HEK293T (cell line): ENCODE results near the gene MTERF4.

ENCODE experiments used
- CTCF ChIA-PET: fragments of 350-600 bp; formaldehyde crosslinking; extraction: SDS; loops from one replicate; lab custom pipeline; 2021; ENCODE audit warnings: antibody characterized with exemption, inconsistent platforms; lab: Yijun Ruan, JAX
- POLR2A ChIA-PET: fragments of 350-600 bp; formaldehyde crosslinking; extraction: SDS; loops from one replicate; lab custom pipeline; 2020; ENCODE audit warnings: antibody characterized with exemption, inconsistent platforms; lab: Yijun Ruan, JAX
- DNase-seq: peaks from one replicate; pipeline ENCODE4 v3.0.0; 2012; ENCODE audit warnings: mixed read lengths; ENCODE audit errors: extremely low spot score
- ARNT ChIP-seq: fragments of 450-650 bp; IDR thresholded peaks from 2 replicates; pipeline ENCODE4 v1.6.1; 2017; ENCODE audit warnings: mild to moderate bottlenecking
- BHLHE40 ChIP-seq: fragments of 450-650 bp; IDR thresholded peaks from 2 replicates; pipeline ENCODE4 v1.6.1; 2016; ENCODE audit warnings: mild to moderate bottlenecking, moderate library complexity, borderline replicate concordance
- CTBP1 ChIP-seq: fragments of 450-650 bp; IDR thresholded peaks from 2 replicates; pipeline ENCODE4 v1.6.1; 2016; ENCODE audit warnings: borderline replicate concordance
- ELF4 ChIP-seq: fragments of 450-650 bp; IDR thresholded peaks from 2 replicates; pipeline ENCODE4 v1.6.1; 2017; ENCODE audit warnings: antibody characterized with exemption
- FOXA1 ChIP-seq: fragments of 450-650 bp; IDR thresholded peaks from 2 replicates; pipeline ENCODE4 v1.6.1; 2016; ENCODE audit warnings: mild to moderate bottlenecking
- FOXK2 ChIP-seq: fragments of 450-650 bp; IDR thresholded peaks from 2 replicates; pipeline ENCODE4 v1.6.1; 2016; ENCODE audit warnings: mild to moderate bottlenecking
- FOXM1 ChIP-seq: fragments of 450-650 bp; IDR thresholded peaks from 2 replicates; pipeline ENCODE4 v1.6.1; 2017; ENCODE audit warnings: mild to moderate bottlenecking, borderline replicate concordance
- HDGF ChIP-seq: fragments of 450-650 bp; IDR thresholded peaks from 2 replicates; pipeline ENCODE4 v1.6.1; 2017; ENCODE audit warnings: antibody characterized with exemption, borderline replicate concordance
- L3MBTL2 ChIP-seq: fragments of 450-650 bp; conservative IDR thresholded peaks from 2 replicates; pipeline ENCODE4 v1.6.1; 2016; ENCODE audit warnings: mild to moderate bottlenecking
- LEF1 ChIP-seq: fragments of 450-650 bp; IDR thresholded peaks from 2 replicates; pipeline ENCODE4 v1.6.1; 2017; ENCODE audit warnings: mild to moderate bottlenecking, borderline replicate concordance
- NFRKB ChIP-seq: fragments of 450-650 bp; IDR thresholded peaks from 2 replicates; pipeline ENCODE4 v1.6.1; 2016; ENCODE audit warnings: mild to moderate bottlenecking, moderate library complexity
- SP1 ChIP-seq: fragments of 450-650 bp; IDR thresholded peaks from 2 replicates; pipeline ENCODE4 v1.6.1; 2017
- SUZ12 ChIP-seq: fragments of 450-650 bp; IDR thresholded peaks from 2 replicates; pipeline ENCODE4 v1.6.1; 2016; ENCODE audit warnings: mild to moderate bottlenecking
- TARDBP ChIP-seq: fragments of 450-650 bp; IDR thresholded peaks from 2 replicates; pipeline ENCODE4 v1.6.1; 2016
- ZNF384 ChIP-seq: fragments of 450-650 bp; IDR thresholded peaks from 2 replicates; pipeline ENCODE4 v1.6.1; 2016
- TF ChIP-seq, protein P1 (sequence below): fragments of 450-650 bp; IDR thresholded peaks from 2 replicates; pipeline ENCODE4 v1.6.1; 2016

MTERF4 gene

DNA sequence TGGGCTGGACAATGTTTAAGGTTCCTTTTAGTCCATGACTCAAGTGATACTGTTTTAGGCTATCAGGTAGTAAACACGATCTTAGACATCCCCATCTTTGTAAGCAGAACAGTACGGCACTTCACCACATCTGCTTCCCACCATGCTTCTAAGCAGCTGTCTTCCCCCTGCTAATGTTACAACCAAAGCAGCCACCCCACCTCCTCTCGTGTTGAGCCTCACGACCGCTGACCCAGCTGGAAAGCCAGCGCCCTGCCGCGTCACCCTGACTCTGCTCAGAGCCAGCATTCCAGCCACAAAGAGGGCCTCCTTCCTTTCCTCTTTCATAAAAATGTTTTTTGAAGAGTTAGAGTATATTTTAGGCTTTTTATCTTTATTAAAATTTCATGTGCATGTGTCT, 9.4 kb downstream of the MTERF4 start:
- POLR2A ChIA-PET = interaction anchor here (1.6 kb wide), 1 partner anchor 10 kb away, joined by 4 read pairs; the partner anchor contains the start of gene MTERF4
- no peak for DNase-seq
- TF ChIP-seq HDGF (no peak), ARNT (no peak), LEF1 (no peak), TARDBP (no peak), L3MBTL2 (no peak), FOXM1 (no peak), BHLHE40 (no peak), CTBP1 (no peak), FOXA1 (no peak), SP1 (no peak), SUZ12 (no peak), ELF4 (no peak), ZNF384 (no peak), FOXK2 (no peak), NFRKB (no peak)
- TF ChIP-seq, protein P1, sequence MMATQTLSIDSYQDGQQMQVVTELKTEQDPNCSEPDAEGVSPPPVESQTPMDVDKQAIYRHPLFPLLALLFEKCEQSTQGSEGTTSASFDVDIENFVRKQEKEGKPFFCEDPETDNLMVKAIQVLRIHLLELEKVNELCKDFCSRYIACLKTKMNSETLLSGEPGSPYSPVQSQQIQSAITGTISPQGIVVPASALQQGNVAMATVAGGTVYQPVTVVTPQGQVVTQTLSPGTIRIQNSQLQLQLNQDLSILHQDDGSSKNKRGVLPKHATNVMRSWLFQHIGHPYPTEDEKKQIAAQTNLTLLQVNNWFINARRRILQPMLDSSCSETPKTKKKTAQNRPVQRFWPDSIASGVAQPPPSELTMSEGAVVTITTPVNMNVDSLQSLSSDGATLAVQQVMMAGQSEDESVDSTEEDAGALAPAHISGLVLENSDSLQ = no peak
- CTCF ChIA-PET = no interaction called here

DNA sequence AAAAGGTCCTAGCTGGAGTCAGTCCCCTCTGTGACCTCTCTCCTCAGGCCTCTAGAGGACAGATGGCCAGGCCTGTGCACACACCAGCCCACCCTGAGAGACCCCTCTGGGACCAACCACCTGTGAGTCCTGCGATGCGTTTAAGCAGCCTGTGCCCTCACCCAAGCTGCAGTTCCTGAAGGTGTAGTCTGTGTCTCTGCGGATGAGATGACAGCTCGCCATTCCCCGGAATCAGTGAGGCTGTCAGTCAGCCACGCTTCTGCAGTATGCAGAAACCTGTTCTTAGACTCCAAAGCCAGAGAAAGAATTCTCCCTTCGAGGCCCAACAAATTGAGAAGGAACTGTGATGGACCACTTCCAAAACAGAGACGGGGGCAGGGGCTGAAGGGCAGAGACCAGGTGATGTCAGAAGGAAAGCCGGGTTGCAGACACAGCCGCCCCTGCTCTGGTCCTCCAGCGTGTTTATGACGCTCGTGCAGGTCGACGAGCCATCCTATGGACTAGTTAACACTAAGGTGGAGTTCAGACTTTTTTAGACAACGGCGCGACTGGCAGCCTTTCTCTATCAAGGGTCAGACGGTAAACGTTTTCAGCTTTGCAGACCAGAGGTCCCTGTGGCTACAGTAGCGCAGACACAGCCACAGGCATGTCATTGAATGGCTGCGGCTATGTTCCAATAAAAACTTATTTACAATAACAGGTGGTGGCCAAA, 10.2 kb downstream of the MTERF4 start:
- CTCF ChIA-PET = no interaction called here
- no peak for TF ChIP-seq ARNT
- no peak for TF ChIP-seq FOXA1
- TF ChIP-seq ZNF384 = no peak
- TF ChIP-seq ELF4 = no peak
- TF ChIP-seq LEF1 = no peak
- no peak for TF ChIP-seq FOXK2
- TF ChIP-seq, protein P1 = no peak
- no peak for TF ChIP-seq NFRKB
- TF ChIP-seq L3MBTL2 = no peak
- no peak for TF ChIP-seq CTBP1
- no peak for TF ChIP-seq BHLHE40
- no peak for TF ChIP-seq SP1
- no peak for TF ChIP-seq HDGF
- TF ChIP-seq FOXM1 = no peak
- no peak for TF ChIP-seq TARDBP
- no peak for TF ChIP-seq SUZ12
- POLR2A ChIA-PET = no interaction called here

GRCh38 chr2:241091201-241091600, 10.9 kb downstream of the MTERF4 start:
- POLR2A ChIA-PET = no interaction called here
- CTCF ChIA-PET = interaction anchor here (1.1 kb wide), 1 partner anchor 13 kb away, joined by 4 read pairs; no protein-coding TSS in a partner anchor

More for the DNA sequence above, 10.2 kb downstream of the MTERF4 start:
- DNase-seq = no peak

GRCh38 chr2:241088791-241089732, 13.0 kb downstream of the MTERF4 start:
- TF ChIP-seq ZNF384 = no peak
- no peak for TF ChIP-seq SUZ12
- no peak for TF ChIP-seq ELF4
- TF ChIP-seq FOXM1 = no peak
- TF ChIP-seq FOXK2 = no peak
- TF ChIP-seq TARDBP = no peak
- no peak for TF ChIP-seq LEF1
- no peak for TF ChIP-seq CTBP1
- no peak for TF ChIP-seq NFRKB
- TF ChIP-seq L3MBTL2 = no peak
- no peak for TF ChIP-seq ARNT
- no peak for TF ChIP-seq SP1
- no peak for TF ChIP-seq HDGF
- TF ChIP-seq BHLHE40 = no peak
- TF ChIP-seq, protein P1 = no peak
- no peak for TF ChIP-seq FOXA1
- ChIA-PET POLR2A (interaction anchor here (2.1 kb wide), 1 partner anchor 13 kb away, joined by 7 read pairs; the partner anchor contains the start of gene MTERF4), CTCF (no interaction called here)
- DNase-seq = no peak

More at GRCh38 chr2:241091201-241091600, 10.9 kb downstream of the MTERF4 start:
- DNase-seq = no peak
- TF ChIP-seq L3MBTL2 (no peak), TARDBP (no peak), LEF1 (no peak), ZNF384 (no peak), FOXM1 (no peak), FOXK2 (no peak), SP1 (no peak), FOXA1 (no peak), SUZ12 (no peak), ARNT (no peak), ELF4 (no peak)
- TF ChIP-seq, protein P1 = no peak
